Measurements from ENCODE around the gene STAT3.

DNA sequence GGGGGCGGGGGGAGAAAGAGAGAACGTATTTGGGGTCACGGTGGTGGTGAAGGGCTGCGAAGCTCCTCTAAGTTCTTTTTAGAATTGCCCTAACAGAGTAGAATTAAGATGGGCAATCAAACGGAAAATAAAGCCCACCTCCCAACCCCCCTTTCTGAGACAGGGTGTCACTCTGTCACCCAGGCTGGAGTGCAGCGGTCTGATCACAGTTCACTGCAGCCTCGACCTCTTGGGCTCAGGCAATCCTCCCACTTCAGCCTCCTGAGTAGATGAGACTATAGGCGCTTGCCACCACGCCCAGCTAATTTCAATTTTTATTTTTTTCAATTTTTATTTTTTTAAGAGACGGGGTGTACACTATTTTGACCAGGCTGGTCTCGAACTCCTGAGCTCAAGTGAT lies 35.5 kb upstream of the STAT3 start:
- TF ChIP-seq, protein P1, sequence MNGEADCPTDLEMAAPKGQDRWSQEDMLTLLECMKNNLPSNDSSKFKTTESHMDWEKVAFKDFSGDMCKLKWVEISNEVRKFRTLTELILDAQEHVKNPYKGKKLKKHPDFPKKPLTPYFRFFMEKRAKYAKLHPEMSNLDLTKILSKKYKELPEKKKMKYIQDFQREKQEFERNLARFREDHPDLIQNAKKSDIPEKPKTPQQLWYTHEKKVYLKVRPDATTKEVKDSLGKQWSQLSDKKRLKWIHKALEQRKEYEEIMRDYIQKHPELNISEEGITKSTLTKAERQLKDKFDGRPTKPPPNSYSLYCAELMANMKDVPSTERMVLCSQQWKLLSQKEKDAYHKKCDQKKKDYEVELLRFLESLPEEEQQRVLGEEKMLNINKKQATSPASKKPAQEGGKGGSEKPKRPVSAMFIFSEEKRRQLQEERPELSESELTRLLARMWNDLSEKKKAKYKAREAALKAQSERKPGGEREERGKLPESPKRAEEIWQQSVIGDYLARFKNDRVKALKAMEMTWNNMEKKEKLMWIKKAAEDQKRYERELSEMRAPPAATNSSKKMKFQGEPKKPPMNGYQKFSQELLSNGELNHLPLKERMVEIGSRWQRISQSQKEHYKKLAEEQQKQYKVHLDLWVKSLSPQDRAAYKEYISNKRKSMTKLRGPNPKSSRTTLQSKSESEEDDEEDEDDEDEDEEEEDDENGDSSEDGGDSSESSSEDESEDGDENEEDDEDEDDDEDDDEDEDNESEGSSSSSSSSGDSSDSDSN (CRISPR knock-in tag; IDR thresholded peaks at IDR 0.05): no peak
- no peak for TF ChIP-seq MTA3 (CRISPR knock-in tag; IDR thresholded peaks at IDR 0.05)
- no peak for TF ChIP-seq ARNT (IDR thresholded peaks at IDR 0.05)
- no peak for TF ChIP-seq CREB1 (IDR thresholded peaks at IDR 0.05)
- TF ChIP-seq CREB1 (CRISPR knock-in tag; IDR thresholded peaks at IDR 0.05): no peak
- TF ChIP-seq, protein P2, sequence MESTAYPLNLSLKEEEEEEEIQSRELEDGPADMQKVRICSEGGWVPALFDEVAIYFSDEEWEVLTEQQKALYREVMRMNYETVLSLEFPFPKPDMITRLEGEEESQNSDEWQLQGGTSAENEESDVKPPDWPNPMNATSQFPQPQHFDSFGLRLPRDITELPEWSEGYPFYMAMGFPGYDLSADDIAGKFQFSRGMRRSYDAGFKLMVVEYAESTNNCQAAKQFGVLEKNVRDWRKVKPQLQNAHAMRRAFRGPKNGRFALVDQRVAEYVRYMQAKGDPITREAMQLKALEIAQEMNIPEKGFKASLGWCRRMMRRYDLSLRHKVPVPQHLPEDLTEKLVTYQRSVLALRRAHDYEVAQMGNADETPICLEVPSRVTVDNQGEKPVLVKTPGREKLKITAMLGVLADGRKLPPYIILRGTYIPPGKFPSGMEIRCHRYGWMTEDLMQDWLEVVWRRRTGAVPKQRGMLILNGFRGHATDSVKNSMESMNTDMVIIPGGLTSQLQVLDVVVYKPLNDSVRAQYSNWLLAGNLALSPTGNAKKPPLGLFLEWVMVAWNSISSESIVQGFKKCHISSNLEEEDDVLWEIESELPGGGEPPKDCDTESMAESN (CRISPR knock-in tag; conservative IDR thresholded peaks at IDR 0.05): no peak
- no peak for TF ChIP-seq MXI1 (IDR thresholded peaks at IDR 0.05; ENCODE audit: borderline replicate concordance, low read depth, low read length)
- no peak for TF ChIP-seq NFE2L1 (CRISPR knock-in tag; IDR thresholded peaks at IDR 0.05; ENCODE audit: borderline replicate concordance)
